ENCODE results near the gene TMEM243.
"Not testable (repeated sequence)": the region's sequence is repeated elsewhere in the genome, so short reads cannot be mapped to it uniquely, and the experiment has no call there.

Gene TMEM243

GRCh38 chr7:87219545-87220025 lies at the start of gene TMEM243:
TSS of gene TMEM243 (minus strand) at chr7:87219732. CDS start at chr7:87219503, 229 bp downstream.
- DNase-seq (ENCODE audit: low read depth in 2 of 3, low spot score in 2 of 3): peak; percentile 48 to 64 (median 61)

- DNase-seq (ENCODE audit: low read depth in 2 of 3, low spot score in 2 of 3): no peak
These were observed 47.8 kb upstream of the TMEM243 start for GRCh38 chr7:87267239-87267900.

- no peak for DNase-seq (ENCODE audit: low read depth in 2 of 3, low spot score in 2 of 3)
These were observed 44.0 kb upstream of the TMEM243 start for GRCh38 chr7:87263537-87263936.

GRCh38 chr7:87253589-87254087 lies 34.1 kb upstream of the TMEM243 start:
- DNase-seq (ENCODE audit: low read depth in 2 of 3, low spot score in 2 of 3): no peak

GRCh38 chr7:87245671-87246070 lies 26.1 kb upstream of the TMEM243 start:
- not testable (repeated sequence) for DNase-seq (ENCODE audit: low read depth in 2 of 3, low spot score in 2 of 3)

GRCh38 chr7:87238464-87239051 lies 19.0 kb upstream of the TMEM243 start:
- not testable (repeated sequence) for DNase-seq (ENCODE audit: low read depth in 2 of 3, low spot score in 2 of 3)

- DNase-seq (ENCODE audit: low read depth in 2 of 3, low spot score in 2 of 3): no peak
These were observed 15.4 kb upstream of the TMEM243 start for GRCh38 chr7:87234949-87235348.

GRCh38 chr7:87231711-87232110 lies 12.2 kb upstream of the TMEM243 start:
- DNase-seq (ENCODE audit: low read depth in 2 of 3, low spot score in 2 of 3): no peak

- no peak for DNase-seq (ENCODE audit: low read depth in 2 of 3, low spot score in 2 of 3)
These were observed 11.7 kb upstream of the TMEM243 start for GRCh38 chr7:87231258-87231657.

GRCh38 chr7:87226495-87226894 lies 7.0 kb upstream of the TMEM243 start:
- DNase-seq (ENCODE audit: low read depth in 2 of 3, low spot score in 2 of 3): no peak

GRCh38 chr7:87225696-87226095 lies 6.2 kb upstream of the TMEM243 start:
- DNase-seq (ENCODE audit: low read depth in 2 of 3, low spot score in 2 of 3): no peak

- no peak for DNase-seq (ENCODE audit: low read depth in 2 of 3, low spot score in 2 of 3)
These were observed 4.1 kb upstream of the TMEM243 start for GRCh38 chr7:87223666-87224065.

- DNase-seq (ENCODE audit: low read depth in 2 of 3, low spot score in 2 of 3): no peak
These were observed 1.2 kb upstream of the TMEM243 start for GRCh38 chr7:87220734-87221215.

- peak; percentile 42 to 74 (median 63) for DNase-seq (ENCODE audit: low read depth in 2 of 3, low spot score in 2 of 3)
These were observed 648 bp upstream of the TMEM243 start for GRCh38 chr7:87220026-87220733.

- DNase-seq (ENCODE audit: low read depth in 2 of 3, low spot score in 2 of 3): no peak
These were observed 562 bp downstream of the TMEM243 start for GRCh38 chr7:87218796-87219544.

- no peak for DNase-seq (ENCODE audit: low read depth in 2 of 3, low spot score in 2 of 3)
These were observed 1.4 kb downstream of the TMEM243 start for GRCh38 chr7:87217983-87218653.

- DNase-seq (ENCODE audit: low read depth in 2 of 3, low spot score in 2 of 3): no peak
These were observed 2.6 kb downstream of the TMEM243 start for GRCh38 chr7:87216701-87217508.

GRCh38 chr7:87215046-87215445 lies 4.5 kb downstream of the TMEM243 start:
- DNase-seq (ENCODE audit: low read depth in 2 of 3, low spot score in 2 of 3): no peak

- DNase-seq (ENCODE audit: low read depth in 2 of 3, low spot score in 2 of 3): no peak
These were observed 5.7 kb downstream of the TMEM243 start for GRCh38 chr7:87213811-87214210.

- DNase-seq (ENCODE audit: low read depth in 2 of 3, low spot score in 2 of 3): no peak
These were observed 6.3 kb downstream of the TMEM243 start for GRCh38 chr7:87213252-87213651.

All from activated CD8-positive, alpha-beta memory T cell treated with anti-CD3 and anti-CD28 coated beads for 48 hours (primary cell).